HG02588 (cell line): ENCODE measurements around the gene GPR65.
A peak's percentile ranks its signal among the peaks of the same experiment; 100 is the strongest.

Source experiments
- ATAC-seq: cut with Tn5 transposase; IDR thresholded peaks from one replicate; pipeline ENCODE4 v1.9.1; 2021; ENCODE audit warnings: mild to moderate bottlenecking, moderate library complexity; ENCODE audit not compliant: unreplicated experiment

Gene GPR65

DNA sequence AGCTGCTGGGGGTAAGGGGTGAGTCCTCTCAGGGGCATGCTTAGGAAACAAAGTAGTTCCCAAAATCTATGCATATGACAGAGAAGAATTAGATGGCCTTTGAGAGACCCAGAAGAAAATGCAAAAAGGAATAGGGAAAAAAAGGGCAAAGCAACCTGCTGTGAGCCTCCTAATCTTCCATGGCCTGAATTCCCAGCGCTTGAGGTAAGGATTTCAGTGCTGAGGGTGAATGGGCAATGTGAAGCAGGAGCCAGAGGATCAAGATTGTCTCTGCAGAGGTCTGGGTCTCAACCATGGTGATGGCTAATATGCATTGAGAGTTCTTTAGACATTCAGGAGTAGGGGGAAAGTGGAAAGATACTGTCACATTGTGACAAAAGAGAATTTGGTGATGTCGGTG is 31.5 kb downstream of the GPR65 start:
- no peak for ATAC-seq

DNA sequence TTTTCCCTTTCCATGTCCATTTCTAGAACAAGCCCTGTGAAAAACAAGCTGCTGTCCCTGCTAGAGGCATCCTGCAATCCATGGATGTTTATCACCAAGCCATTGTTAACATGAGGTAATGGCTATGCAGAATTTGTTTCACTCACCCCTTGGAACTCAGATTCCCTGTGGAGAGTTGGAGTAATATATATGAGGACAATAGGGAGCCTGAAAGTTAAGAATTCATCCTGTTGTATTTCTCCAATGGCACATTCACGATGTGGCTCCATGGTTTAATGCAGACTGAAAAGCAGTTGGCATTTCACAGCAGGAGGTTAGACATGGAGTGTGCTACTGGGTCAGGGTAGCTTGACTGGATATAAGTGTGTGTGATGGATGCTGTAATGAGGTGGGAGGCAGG is 32.4 kb downstream of the GPR65 start:
- no peak for ATAC-seq

DNA sequence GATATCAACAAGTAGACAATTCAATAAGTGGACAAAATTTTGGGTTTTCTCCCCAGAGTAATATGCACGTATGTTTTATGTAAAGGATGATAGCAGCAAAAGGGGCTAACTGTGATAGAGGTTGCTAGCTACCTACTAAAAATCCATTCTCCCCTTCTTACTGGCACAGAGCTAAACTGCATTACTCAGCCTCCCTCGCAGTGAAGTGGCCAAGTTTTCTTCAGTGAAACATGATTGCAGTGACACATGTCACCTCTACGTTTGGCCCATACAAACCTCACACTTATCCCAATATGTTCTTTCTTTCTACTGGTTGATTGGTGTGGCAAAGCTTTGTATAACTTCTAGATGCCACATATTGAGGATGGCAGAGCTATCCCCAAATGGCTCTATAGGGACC is 34.3 kb downstream of the GPR65 start:
- no peak for ATAC-seq

DNA sequence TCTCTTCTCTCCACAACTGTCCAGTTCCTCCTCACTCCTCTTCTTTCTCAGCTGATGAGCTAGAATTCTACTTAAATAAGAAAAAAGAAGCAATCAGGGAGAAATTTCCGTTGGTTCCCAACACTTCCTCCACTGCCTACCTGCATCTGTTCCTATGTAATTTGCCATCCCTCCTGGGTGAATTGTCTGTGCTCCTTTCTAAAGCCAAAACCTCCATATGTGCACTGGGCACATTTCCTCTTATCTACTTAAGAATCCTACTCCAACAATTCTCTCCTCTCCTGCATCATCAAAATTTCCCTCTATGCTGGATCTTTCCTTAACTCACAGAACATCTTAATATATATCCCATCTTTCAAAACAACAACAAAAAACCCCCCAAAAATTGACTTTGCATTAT is 35.2 kb downstream of the GPR65 start:
- no peak for ATAC-seq

DNA sequence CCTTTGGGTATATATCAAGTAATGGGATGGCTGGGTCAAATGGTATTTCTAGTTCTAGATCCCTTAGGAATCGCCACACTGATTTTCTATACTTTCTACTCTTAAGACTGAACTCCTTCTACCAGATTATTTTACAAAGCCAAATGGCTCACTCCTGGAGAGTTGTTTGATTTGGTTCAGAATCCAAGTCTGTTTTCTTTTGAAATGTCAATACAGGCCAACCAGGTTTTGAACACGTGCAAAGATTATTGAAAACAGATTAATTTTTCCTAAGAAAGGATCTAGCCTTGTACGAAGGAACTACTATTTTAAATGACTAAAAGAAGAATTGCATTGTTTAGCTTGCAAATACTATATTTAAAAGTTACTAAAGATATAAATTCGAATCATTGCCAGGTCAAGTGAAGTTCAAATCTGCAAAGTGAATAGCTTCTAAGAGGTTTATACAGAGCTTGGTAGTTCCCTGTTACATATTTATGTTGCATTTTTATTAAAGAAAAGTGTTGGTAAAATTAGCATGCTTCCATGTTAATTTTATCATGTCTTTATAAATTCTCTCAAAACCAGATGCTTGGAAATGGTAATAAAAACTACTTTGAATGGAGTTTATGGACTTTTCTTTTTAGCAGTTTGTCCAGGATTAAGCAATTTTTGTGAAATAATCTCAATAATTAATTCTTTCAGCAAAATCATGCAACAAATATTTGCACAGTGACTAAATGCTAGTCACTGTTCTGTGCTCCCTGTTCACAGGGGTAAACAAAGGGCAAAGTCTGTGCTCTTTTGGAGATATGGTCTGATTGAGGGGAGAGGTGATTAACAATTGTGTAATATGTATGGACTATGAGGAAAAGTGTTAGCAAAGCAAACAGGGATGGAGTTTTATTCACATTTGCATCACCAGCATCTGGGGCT is 38.9 kb downstream of the GPR65 start:
- no peak for ATAC-seq

DNA sequence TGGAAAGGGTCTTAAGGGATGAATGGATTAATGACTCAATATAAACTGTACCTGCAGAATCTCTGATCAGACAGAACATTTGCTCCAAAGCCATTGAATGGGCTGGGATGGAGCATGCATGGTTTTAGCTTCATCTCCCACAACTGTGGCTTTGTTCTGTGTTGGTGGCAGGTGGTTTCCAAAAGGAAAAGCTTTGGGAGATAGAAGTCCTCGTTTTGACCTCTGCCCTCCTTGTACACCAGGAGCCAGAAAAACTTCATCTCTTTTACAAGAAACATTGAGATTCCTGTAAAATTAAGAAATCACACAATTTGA is 39.5 kb downstream of the GPR65 start:
- ATAC-seq = no peak

DNA sequence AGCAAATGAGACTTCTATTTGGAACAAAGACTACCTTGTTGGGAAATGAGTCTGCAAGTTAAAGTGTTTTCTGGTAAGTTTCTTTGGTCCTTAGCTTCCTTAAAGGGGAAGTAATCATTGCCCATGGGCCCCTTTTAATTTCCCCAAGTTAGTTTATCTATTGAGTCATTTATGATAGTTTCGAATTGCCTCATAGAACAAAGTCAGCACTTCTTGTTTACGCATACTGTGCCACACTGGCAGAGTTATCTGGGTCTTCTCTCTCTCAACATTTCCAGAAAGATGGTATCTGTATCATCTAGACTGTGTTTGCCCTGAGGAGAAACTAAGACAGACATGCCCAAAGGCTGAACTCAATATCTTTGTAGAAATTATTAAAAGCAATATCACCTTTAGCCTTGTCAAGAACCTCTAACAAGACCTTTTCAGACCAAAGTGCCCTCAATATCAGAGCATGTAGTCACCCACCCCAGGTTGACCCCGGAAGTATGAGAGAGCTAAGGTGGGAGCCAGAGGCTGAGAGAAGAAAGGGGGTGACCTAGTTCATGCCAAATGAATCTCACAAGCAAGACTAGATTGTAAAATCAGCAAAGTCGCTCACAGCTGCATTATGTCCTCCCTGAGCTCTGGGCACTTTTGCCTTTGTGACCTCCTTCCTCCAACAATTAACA is 40.0 kb downstream of the GPR65 start:
- ATAC-seq = peak; percentile 63

DNA sequence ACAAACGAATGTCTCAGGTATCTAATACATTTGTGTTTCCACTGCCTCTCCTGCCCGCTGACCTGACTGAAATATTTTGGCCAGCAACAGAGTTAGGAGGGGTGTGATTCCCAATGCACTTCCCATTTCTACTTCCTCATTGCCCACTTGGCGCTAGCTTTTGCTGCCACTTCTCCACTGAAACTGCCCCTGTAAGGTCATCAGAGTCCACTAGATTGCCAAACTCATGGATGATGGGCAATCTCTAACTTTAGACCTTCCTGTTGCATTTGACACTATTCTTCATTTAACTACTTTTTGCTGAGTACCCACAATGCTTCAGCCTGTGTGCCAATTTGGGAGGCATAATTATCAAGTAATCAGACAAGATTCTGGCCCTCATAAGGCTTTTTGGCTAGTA is 40.8 kb downstream of the GPR65 start:
- ATAC-seq = no peak

DNA sequence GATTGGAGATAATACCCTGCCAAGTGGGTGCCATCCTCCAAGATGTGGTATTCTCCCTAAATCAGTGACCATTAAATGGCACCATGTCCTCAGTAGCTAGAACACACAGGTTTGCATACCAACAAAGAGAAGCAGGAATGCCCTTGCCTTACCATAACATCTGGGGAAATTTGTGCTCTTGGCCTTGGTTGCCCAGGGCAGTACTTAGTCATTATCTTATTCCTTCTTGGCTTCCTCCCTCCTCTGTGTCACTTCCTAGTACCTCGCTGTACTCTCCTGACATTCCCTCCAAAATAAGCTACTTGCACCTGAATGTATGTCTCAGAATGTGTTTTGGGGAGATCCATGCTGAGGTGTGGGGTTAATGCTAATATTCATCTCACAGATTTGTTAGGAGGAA is 43.4 kb downstream of the GPR65 start:
- ATAC-seq = no peak

DNA sequence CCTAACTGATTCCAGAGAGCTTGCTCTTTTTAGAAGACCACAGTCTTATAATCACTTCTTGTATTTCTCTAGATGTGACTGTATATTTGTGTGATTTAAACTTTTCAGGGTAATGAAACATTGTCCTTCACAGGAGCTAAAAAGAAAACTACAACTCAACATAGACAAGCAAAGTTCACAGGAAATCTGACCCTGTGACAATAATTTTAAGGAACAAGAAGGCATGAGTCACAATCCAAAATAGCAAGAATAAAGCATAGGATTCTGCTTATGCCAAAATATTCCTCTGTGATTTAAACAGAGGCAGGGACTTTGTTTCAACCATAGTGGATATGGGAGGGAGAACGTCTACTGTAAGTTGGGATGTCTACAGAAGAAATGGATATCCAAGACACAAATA is 44.3 kb downstream of the GPR65 start:
- ATAC-seq = no peak

DNA sequence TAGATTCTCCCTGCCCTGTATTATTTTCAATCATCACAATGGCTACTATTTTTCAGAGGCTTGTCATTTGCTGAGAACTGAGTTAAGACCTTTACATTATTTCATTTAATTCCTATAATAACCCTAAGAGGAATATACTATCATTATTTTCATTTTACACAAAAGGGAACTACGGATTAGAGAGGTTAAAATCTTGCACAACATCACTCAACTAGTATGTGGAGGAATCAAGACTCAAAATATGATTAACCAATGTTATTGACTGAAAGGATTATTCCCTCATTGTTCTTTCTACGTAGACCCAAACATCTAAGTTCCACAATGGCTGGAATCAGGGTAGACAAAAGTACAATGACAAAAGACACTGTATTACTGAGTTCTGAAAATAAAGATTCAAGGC is 45.0 kb downstream of the GPR65 start:
- no peak for ATAC-seq

DNA sequence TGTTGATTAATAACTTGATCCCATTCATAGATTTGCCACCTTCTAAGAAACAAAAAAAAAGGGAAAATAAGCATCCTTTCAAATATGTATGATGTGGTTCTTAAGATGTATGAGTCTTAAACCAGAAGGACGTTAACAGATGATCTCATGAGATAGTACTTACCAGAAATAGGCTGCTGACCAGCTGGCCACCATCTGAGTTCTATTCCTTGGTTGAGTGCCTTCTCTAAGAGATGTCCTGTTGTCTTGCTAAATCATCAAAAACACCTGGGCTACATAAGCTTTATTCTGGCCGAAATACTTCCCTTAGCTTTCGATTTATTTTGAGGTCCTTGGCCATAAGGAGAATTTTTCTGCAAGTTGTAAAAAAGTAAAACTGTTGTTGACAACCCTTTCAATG is 55.6 kb downstream of the GPR65 start:
- ATAC-seq = no peak

DNA sequence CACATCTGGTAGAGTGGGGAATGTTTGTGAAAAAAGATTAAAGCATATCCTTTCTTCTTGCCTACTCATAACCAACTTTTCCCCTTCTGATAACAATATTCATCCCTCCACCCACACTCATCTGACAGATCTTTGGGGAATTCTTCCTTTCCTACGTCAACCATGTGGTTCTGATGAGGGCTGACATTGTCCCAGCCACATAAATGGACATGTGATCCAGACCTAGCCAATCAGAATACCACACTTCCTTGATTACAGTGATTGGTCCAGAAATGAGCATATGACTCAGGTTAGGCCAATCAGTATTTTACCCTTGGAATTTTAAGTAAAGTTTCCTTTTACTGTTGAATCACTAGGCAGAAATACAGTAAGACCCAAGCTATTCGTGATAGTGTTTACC is 58.9 kb downstream of the GPR65 start:
- ATAC-seq = no peak
